ENCODE data around the gene STIMATE.

Gene STIMATE

DNA sequence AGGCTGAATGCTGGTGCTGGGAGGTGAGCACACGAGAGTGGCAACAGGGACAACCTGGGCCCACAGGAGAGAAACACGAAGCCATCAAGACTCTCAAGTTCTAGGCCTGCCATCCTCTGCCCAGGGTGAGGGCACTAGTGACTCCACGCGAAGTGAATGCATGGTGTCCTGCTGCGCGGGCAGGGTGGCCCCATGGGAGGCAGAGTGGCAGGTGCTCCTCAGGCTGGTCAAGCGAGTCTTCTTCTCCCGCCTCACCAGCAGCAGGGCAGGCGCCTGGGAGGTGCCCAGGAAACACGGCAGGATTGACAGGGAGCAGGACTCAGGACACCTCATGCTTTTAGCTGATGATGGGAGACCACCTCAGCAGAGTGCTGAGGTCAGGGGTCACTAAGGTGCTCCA lies 26.9 kb downstream of the STIMATE start:
- no peak overlapping the region for H3K27ac ChIP-seq

DNA sequence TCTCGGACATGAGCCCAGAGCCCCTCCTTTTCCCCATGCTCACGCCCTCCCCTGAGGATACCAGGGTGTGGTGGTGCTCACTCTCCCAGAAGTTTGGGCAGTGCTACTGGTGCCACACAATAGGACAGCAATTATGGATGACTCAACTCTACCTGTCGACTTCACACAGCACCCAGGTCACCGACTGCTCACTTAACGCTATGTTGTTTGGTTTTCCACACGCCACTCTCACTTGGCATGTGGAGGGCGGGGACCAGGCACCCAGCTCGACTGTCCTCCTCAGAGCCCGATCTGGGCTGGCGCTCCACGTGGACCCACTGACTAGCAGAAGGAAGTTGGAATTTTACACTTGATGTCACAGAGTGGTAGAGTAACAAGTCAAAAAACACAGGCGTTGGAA lies 30.9 kb downstream of the STIMATE start:
- TF ChIP-seq, protein P1, sequence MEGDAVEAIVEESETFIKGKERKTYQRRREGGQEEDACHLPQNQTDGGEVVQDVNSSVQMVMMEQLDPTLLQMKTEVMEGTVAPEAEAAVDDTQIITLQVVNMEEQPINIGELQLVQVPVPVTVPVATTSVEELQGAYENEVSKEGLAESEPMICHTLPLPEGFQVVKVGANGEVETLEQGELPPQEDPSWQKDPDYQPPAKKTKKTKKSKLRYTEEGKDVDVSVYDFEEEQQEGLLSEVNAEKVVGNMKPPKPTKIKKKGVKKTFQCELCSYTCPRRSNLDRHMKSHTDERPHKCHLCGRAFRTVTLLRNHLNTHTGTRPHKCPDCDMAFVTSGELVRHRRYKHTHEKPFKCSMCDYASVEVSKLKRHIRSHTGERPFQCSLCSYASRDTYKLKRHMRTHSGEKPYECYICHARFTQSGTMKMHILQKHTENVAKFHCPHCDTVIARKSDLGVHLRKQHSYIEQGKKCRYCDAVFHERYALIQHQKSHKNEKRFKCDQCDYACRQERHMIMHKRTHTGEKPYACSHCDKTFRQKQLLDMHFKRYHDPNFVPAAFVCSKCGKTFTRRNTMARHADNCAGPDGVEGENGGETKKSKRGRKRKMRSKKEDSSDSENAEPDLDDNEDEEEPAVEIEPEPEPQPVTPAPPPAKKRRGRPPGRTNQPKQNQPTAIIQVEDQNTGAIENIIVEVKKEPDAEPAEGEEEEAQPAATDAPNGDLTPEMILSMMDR (IDR thresholded peaks at IDR 0.05) = no peak
- no peak for TF ChIP-seq ZFX (IDR thresholded peaks at IDR 0.05; ENCODE audit: borderline replicate concordance)
- no peak overlapping the region for H3K27ac ChIP-seq

More for the DNA sequence above, 26.9 kb downstream of the STIMATE start:
- TF ChIP-seq, protein P1 (IDR thresholded peaks at IDR 0.05) = no peak
- TF ChIP-seq ZFX (IDR thresholded peaks at IDR 0.05; ENCODE audit: borderline replicate concordance) = no peak

DNA sequence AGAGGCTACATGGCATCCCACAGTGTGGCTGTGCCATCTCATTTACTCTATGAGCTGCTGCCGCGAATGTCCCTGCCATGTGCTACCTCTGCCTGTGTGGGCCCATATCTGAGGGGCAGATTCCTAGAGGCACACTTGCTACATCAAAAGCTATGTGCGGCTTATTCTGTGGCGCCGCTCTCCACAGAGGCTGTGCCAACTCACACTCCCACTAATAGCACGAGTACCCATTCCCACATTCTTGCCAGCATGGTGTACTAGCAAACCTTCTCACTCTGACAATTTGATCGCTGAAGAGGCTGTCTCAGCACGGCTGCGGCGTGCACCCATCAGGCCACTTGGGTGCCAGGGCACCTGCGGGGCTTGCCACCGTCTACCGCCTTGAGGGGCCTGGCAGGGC lies 31.4 kb downstream of the STIMATE start:
- H3K27ac ChIP-seq = no peak overlapping the region
- no peak for TF ChIP-seq ZFX (IDR thresholded peaks at IDR 0.05; ENCODE audit: borderline replicate concordance)
- TF ChIP-seq, protein P1 (IDR thresholded peaks at IDR 0.05) = no peak

DNA sequence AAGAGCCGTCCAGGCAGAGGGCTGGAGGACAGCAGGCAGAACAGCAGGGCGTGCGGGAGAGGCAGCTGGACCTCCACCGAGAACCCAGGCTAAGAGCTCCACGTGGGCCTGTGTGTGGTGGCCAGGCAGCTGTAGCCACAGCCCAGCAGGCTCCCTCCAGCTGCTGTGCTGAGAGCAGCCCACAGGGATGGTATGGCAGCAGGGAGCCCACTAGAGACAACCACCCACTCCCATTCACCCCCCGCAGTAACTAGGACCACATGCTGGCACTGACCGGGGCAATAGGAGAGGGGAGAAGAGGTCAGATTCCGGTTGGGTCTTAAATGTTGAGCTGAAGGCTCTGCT lies 37.0 kb downstream of the STIMATE start:
- no peak overlapping the region for H3K27ac ChIP-seq
- TF ChIP-seq ZFX (IDR thresholded peaks at IDR 0.05; ENCODE audit: borderline replicate concordance) = no peak
- TF ChIP-seq, protein P1 (IDR thresholded peaks at IDR 0.05) = no peak

DNA sequence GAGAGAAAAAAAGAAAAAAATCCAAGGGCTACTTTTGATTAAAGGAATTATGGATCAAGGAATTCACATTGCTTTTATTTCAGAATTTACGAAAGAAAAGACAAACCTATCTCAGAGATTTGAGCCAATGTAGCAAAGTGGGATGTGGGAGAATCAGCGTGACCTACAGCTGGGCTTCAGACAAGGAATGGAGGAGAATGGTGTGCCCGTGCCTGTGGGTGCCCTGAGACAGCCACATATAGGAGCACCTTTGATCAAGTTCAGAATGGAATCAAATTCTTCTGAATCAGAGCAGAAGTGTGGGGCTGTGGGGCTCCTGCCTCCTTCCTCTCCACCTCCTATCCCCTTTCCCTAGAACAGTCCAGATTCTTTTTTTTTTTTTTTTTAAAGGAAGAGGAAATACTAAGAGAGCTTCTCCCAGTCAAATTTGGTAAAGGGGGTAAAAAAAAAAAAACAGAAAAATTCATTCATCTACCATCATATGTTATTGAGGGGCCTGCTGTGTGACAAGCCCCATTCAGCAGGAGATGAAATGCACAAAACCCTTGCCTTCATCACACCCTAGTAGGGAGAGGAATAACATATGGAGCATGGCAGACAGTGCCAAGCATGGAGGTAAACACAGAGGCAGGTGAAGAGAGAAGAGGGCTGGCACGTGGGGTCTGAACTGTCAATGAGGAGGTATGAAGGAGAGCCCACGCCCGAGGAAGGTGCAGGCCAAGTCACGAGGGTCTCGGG lies 37.5 kb downstream of the STIMATE start:
- no peak overlapping the region for H3K27ac ChIP-seq
- TF ChIP-seq, protein P1 (IDR thresholded peaks at IDR 0.05) = no peak
- no peak for TF ChIP-seq ZFX (IDR thresholded peaks at IDR 0.05; ENCODE audit: borderline replicate concordance)

DNA sequence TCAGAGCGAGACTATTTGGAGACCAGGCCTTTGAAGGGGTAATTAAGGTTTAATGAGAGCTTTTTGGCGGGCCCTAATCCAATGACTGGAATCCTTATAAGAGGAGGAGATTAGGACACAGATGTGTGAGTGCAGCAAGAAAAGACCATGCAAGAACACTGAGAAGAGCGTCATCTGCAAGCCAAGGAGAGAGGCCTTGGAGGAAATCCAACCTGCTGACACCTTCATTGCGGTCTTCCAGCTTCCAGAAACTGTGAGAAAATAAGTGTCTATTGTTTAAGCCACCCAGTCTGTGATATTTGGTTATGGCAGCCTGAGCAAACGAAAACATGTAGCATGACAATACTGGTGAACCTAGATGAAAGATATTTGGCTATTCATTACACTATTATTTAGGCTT lies 39.5 kb downstream of the STIMATE start:
- TF ChIP-seq ZFX (IDR thresholded peaks at IDR 0.05; ENCODE audit: borderline replicate concordance) = no peak
- TF ChIP-seq, protein P1 (IDR thresholded peaks at IDR 0.05) = no peak

DNA sequence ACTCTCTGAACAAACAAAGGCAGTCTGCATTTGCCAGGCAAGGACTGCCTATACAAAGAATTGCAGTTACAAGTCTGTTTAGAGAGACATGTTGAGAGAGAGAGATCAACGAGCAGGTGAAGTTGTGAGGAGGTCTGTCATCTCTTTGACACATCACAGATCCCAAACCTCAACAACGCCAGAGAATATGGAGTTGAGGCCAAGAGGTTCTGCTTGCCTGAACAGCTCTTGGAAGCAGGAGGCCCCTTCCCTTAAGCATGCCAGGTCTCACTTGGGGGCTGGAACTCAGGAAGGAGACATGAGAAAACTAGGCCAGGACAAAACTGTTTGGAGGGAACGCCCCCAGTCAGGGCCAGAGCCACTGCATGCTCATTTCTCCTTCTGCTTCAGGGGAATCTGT lies 40.2 kb downstream of the STIMATE start:
- no peak overlapping the region for H3K27ac ChIP-seq
- TF ChIP-seq, protein P1 (IDR thresholded peaks at IDR 0.05) = no peak
- no peak for TF ChIP-seq ZFX (IDR thresholded peaks at IDR 0.05; ENCODE audit: borderline replicate concordance)

More for the DNA sequence above, 39.5 kb downstream of the STIMATE start:
- no peak overlapping the region for H3K27ac ChIP-seq

Measured in 22Rv1 (cell line).